ENCODE results near the gene SPRR1A.

Gene SPRR1A

GRCh38 chr1:152983743-152984142 lies at the start of gene SPRR1A:
Gene SPRR1A (plus strand): TSS chr1:152984081. CDS start chr1:152985231, 1,150 bp downstream.
- no peak for DNase-seq (ENCODE audit: low spot score)

GRCh38 chr1:152940614-152941013 lies 43.3 kb upstream of the SPRR1A start:
- DNase-seq (ENCODE audit: low spot score), result no peak

GRCh38 chr1:152941037-152941711 lies 42.7 kb upstream of the SPRR1A start:
- no peak for DNase-seq (ENCODE audit: low spot score)

GRCh38 chr1:152942161-152942560 lies 41.7 kb upstream of the SPRR1A start:
- DNase-seq (ENCODE audit: low spot score), result no peak

- no peak for DNase-seq (ENCODE audit: low spot score)
Observed at GRCh38 chr1:152946248-152946647, 37.6 kb upstream of the SPRR1A start.

GRCh38 chr1:152946651-152947256 lies 37.1 kb upstream of the SPRR1A start, which contains the start of gene SPRR5:
Gene SPRR5 (plus strand): TSS chr1:152947206. CDS start chr1:152948555, 1,349 bp downstream.
- no peak for DNase-seq (ENCODE audit: low spot score)

- no peak for DNase-seq (ENCODE audit: low spot score)
Observed at GRCh38 chr1:152951711-152952110, 32.2 kb upstream of the SPRR1A start.

- DNase-seq (ENCODE audit: low spot score), result no peak
Observed at GRCh38 chr1:152953761-152954160, 30.1 kb upstream of the SPRR1A start.

GRCh38 chr1:152954436-152954835 lies 29.4 kb upstream of the SPRR1A start:
- DNase-seq (ENCODE audit: low spot score), result no peak

GRCh38 chr1:152957561-152957960 lies 26.3 kb upstream of the SPRR1A start:
- DNase-seq (ENCODE audit: low spot score), result no peak

GRCh38 chr1:152959273-152959672 lies 24.6 kb upstream of the SPRR1A start:
- no peak for DNase-seq (ENCODE audit: low spot score)

- no peak for DNase-seq (ENCODE audit: low spot score)
Observed at GRCh38 chr1:152959801-152960451, 24.0 kb upstream of the SPRR1A start.

- no peak for DNase-seq (ENCODE audit: low spot score)
Observed at GRCh38 chr1:152960452-152961044, 23.3 kb upstream of the SPRR1A start.

- DNase-seq (ENCODE audit: low spot score), result no peak
Observed at GRCh38 chr1:152961226-152961891, 22.5 kb upstream of the SPRR1A start.

- DNase-seq (ENCODE audit: low spot score), result no peak
Observed at GRCh38 chr1:152962876-152963415, 20.9 kb upstream of the SPRR1A start.

GRCh38 chr1:152964536-152964935 lies 19.3 kb upstream of the SPRR1A start:
- no peak for DNase-seq (ENCODE audit: low spot score)

- DNase-seq (ENCODE audit: low spot score), result no peak
Observed at GRCh38 chr1:152965853-152966252, 18.0 kb upstream of the SPRR1A start.

GRCh38 chr1:152967201-152967600 lies 16.7 kb upstream of the SPRR1A start:
- DNase-seq (ENCODE audit: low spot score), result no peak

- no peak for DNase-seq (ENCODE audit: low spot score)
Observed at GRCh38 chr1:152968248-152968647, 15.6 kb upstream of the SPRR1A start.

- no peak for DNase-seq (ENCODE audit: low spot score)
Observed at GRCh38 chr1:152969036-152969435, 14.8 kb upstream of the SPRR1A start.

- DNase-seq (ENCODE audit: low spot score), result no peak
Observed at GRCh38 chr1:152970495-152970894, 13.4 kb upstream of the SPRR1A start, which contains the start of gene SPRR4. Gene SPRR4 (plus strand): TSS chr1:152970648. CDS start chr1:152971891, 1,243 bp downstream.

Data from germinal center (tissue), 1 donor.